IPS-20b (cell line): ENCODE measurements around the gene POU2AF3.

Source experiments
- H3K27ac ChIP-seq: one replicate; pipeline ENCODE4 v1.5.1; 2013; ENCODE audit warnings: low read length
- H3K27me3 ChIP-seq: 2 replicates; pipeline ENCODE4 v1.6.1; 2013; ENCODE audit warnings: mild to moderate bottlenecking, low read length, inconsistent platforms; ENCODE audit not compliant: insufficient read depth
- H3K36me3 ChIP-seq: 2 replicates; pipeline ENCODE4 v1.6.1; 2013; ENCODE audit warnings: low read depth, mild to moderate bottlenecking, inconsistent platforms, low read length, moderate library complexity; ENCODE audit not compliant: insufficient read depth
- H3K4me1 ChIP-seq: 2 replicates; pipeline ENCODE4 v1.6.1; 2013; ENCODE audit warnings: mild to moderate bottlenecking, control low read depth, inconsistent platforms, low read length, moderate library complexity; ENCODE audit not compliant: insufficient read depth
- H3K4me3 ChIP-seq: 2 replicates; pipeline ENCODE4 v1.5.1; 2013; ENCODE audit warnings: mild to moderate bottlenecking, low read length, inconsistent platforms
- H3K9ac ChIP-seq: 2 replicates; pipeline ENCODE4 v1.6.1; 2013; ENCODE audit warnings: low read depth, mild to moderate bottlenecking, inconsistent platforms, low read length, moderate library complexity
- H3K9me3 ChIP-seq: 2 replicates; pipeline ENCODE4 v1.6.1; 2013; ENCODE audit warnings: mild to moderate bottlenecking, low read depth, low read length, inconsistent platforms; ENCODE audit not compliant: insufficient read depth

POU2AF3 gene

GRCh38 chr11:111302298-111302697 lies 4.0 kb downstream of the POU2AF3 start:
- H3K4me1 ChIP-seq = peaks cover 14% of the 10 kb centered on the region; the same call in 1 of the 2 replicates
- H3K36me3 ChIP-seq = no peaks in the 10 kb centered on the region
- H3K27ac ChIP-seq = no peak overlapping the region
- H3K27me3 ChIP-seq = peaks cover 46% of the 10 kb centered on the region
- H3K9ac ChIP-seq = no peak overlapping the region
- no peak overlapping the region for H3K4me3 ChIP-seq
- H3K9me3 ChIP-seq = no peaks in the 10 kb centered on the region

- Histone ChIP-seq H3K36me3 (no peaks in the 10 kb centered on the region), H3K4me1 (peaks cover 8% of the 10 kb centered on the region; the same call in 1 of the 2 replicates), H3K4me3 (no peak overlapping the region)
These were observed 5.1 kb downstream of the POU2AF3 start for GRCh38 chr11:111303461-111303860.

GRCh38 chr11:111305162-111305802 lies 6.9 kb downstream of the POU2AF3 start:
- H3K27me3 ChIP-seq = peaks cover 18% of the 10 kb centered on the region
- peaks cover 6% of the 10 kb centered on the region; the same call in 1 of the 2 replicates for H3K4me1 ChIP-seq
- H3K4me3 ChIP-seq = no peak overlapping the region
- no peak overlapping the region for H3K27ac ChIP-seq
- H3K9me3 ChIP-seq = no peaks in the 10 kb centered on the region
- no peaks in the 10 kb centered on the region for H3K36me3 ChIP-seq
- H3K9ac ChIP-seq = no peak overlapping the region

More at GRCh38 chr11:111303461-111303860, 5.1 kb downstream of the POU2AF3 start:
- Histone ChIP-seq H3K27me3 (peaks cover 35% of the 10 kb centered on the region), H3K9ac (no peak overlapping the region), H3K27ac (no peak overlapping the region), H3K9me3 (no peaks in the 10 kb centered on the region)

DNA sequence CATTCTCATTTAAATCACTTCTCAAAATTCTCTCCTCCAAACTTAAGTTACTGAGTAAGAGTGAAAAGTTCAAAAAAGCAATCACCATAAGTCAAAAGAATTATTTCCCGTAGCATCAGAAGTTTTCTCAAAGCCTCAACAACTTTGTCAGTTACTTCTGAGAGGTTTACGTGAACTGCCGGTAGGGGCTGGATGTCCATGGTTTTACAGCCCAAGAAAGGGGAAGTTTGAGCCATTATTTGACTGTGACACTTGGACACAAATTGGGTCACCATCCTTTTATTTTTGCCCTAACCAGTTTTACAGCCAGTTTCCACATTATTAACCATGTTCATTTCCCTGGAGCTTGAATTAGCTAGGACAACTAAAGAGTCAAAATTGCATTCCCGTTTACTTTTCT lies 7.5 kb downstream of the POU2AF3 start:
- no peak overlapping the region for H3K27ac ChIP-seq
- no peak overlapping the region for H3K9ac ChIP-seq
- H3K4me3 ChIP-seq = no peak overlapping the region
- H3K9me3 ChIP-seq = no peaks in the 10 kb centered on the region
- peaks cover 12% of the 10 kb centered on the region for H3K27me3 ChIP-seq
- no peaks in the 10 kb centered on the region for H3K36me3 ChIP-seq
- H3K4me1 ChIP-seq = peaks cover 6% of the 10 kb centered on the region; the same call in 1 of the 2 replicates

DNA sequence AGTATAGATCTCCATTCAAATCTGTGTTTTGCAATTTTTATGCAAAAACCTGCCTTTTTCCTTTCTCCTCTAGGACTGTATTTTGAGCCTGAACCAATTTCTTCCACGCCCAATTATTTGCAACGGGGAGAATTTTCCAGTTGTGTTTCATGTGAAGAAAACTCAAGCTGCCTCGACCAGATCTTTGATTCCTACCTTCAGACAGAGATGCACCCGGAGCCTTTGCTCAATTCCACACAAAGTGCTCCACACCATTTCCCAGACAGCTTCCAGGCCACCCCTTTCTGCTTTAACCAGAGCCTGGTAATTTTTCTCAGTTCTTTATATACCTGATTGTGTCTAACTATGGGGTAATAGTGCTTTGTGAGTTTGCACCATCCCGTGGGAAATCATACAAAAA lies 8.0 kb downstream of the POU2AF3 start:
- Histone ChIP-seq H3K4me3 (no peak overlapping the region), H3K4me1 (peaks cover 6% of the 10 kb centered on the region; the same call in 1 of the 2 replicates), H3K27ac (no peak overlapping the region), H3K27me3 (peaks cover 7% of the 10 kb centered on the region), H3K9ac (no peak overlapping the region), H3K36me3 (no peaks in the 10 kb centered on the region), H3K9me3 (no peaks in the 10 kb centered on the region)

GRCh38 chr11:111307472-111308108 lies 9.2 kb downstream of the POU2AF3 start:
- Histone ChIP-seq H3K36me3 (no peaks in the 10 kb centered on the region), H3K4me3 (no peak overlapping the region), H3K9ac (no peak overlapping the region), H3K4me1 (peaks cover 5% of the 10 kb centered on the region; the same call in 1 of the 2 replicates), H3K9me3 (no peaks in the 10 kb centered on the region), H3K27ac (no peak overlapping the region), H3K27me3 (no peaks in the 10 kb centered on the region)

- no peak overlapping the region for H3K27ac ChIP-seq
- H3K36me3 ChIP-seq = no peaks in the 10 kb centered on the region
- H3K9ac ChIP-seq = no peak overlapping the region
- no peaks in the 10 kb centered on the region for H3K9me3 ChIP-seq
- H3K4me1 ChIP-seq = peaks cover under 1% of the 10 kb centered on the region; the same call in 1 of the 2 replicates
- H3K4me3 ChIP-seq = no peak overlapping the region
- no peaks in the 10 kb centered on the region for H3K27me3 ChIP-seq
These were observed 9.8 kb downstream of the POU2AF3 start for GRCh38 chr11:111308140-111308539.

DNA sequence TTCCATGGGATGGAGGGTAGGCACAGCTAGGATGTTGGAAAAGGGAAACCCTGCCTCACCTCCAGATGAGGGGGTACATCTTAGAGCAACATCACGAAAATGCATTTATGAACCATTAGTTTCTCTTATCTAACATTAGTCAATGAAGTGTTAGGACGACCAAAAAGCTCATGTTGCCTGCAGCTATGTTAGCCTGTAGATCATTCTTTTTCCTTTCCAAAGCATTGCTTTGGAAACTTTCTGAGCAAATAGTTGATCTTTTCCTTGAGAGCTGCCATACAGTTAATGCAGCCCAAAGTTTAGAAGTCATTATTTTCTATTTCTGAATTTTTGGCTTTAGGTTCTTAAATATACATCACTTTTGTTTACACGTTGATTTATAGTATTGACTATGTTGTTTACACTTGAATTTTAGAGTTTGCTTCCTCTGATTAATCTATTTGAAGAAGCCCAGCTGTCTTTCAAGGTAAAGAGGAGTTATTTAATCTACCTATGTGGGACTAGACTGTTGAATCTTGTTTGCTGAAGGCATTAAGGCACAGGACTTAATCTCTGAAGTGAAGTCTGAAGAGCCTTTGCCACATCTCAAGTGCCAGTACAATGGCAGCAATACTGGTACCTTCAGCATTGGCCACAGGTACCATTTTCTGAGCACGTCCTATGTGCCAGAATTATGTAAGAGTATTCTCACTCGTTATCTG lies 11.0 kb downstream of the POU2AF3 start:
- H3K9ac ChIP-seq = no peak overlapping the region

DNA sequence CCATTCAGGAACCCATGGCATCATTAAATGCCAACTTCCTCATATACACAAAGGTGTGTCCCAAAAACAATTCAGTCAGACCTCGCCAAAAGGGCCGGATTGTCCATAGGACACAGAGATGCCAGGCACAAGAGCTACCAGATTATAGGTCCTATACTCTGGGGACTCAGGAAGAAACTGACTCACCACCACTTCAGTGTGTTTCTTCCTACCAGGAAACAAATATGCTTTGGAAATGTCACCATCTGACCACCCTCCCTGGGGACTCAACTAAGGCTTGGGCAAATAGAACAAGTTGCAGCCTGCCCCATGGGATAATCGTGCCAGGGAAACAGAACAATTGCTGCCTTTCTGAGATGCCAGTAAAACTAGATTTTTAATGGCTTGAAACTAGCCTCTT lies 11.7 kb downstream of the POU2AF3 start:
- no peaks in the 10 kb centered on the region for H3K9me3 ChIP-seq
- H3K4me3 ChIP-seq = no peak overlapping the region
- no peaks in the 10 kb centered on the region for H3K27me3 ChIP-seq
- H3K4me1 ChIP-seq = no peaks in the 10 kb centered on the region
- no peaks in the 10 kb centered on the region for H3K36me3 ChIP-seq
- H3K27ac ChIP-seq = no peak overlapping the region
- no peak overlapping the region for H3K9ac ChIP-seq

More for the DNA sequence above, 11.0 kb downstream of the POU2AF3 start:
- H3K9me3 ChIP-seq = no peaks in the 10 kb centered on the region
- no peaks in the 10 kb centered on the region for H3K27me3 ChIP-seq
- H3K4me1 ChIP-seq = no peaks in the 10 kb centered on the region
- H3K27ac ChIP-seq = no peak overlapping the region
- no peaks in the 10 kb centered on the region for H3K36me3 ChIP-seq
- no peak overlapping the region for H3K4me3 ChIP-seq

DNA sequence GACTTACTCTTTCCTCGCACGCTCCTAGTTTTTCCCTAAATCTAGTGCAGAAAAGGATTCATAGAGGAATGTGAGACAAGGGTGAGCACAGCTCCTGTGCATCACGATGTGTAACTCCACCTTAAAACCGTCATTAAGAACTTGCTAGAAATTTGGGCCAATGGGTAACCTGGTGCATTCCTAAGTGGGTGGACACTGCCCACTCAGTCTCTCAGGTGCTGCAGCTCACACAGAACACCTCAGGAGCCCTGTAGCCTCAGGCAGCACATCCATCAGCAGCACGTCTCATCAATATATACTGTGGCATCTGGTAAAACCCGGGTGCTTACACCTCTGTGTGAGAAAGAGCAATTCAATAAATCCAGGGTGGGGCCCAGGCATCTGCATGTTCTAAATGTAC lies 12.4 kb downstream of the POU2AF3 start:
- Histone ChIP-seq H3K9me3 (no peaks in the 10 kb centered on the region), H3K4me1 (no peaks in the 10 kb centered on the region), H3K27me3 (no peaks in the 10 kb centered on the region), H3K36me3 (no peaks in the 10 kb centered on the region), H3K27ac (no peak overlapping the region), H3K4me3 (no peak overlapping the region), H3K9ac (no peak overlapping the region)

DNA sequence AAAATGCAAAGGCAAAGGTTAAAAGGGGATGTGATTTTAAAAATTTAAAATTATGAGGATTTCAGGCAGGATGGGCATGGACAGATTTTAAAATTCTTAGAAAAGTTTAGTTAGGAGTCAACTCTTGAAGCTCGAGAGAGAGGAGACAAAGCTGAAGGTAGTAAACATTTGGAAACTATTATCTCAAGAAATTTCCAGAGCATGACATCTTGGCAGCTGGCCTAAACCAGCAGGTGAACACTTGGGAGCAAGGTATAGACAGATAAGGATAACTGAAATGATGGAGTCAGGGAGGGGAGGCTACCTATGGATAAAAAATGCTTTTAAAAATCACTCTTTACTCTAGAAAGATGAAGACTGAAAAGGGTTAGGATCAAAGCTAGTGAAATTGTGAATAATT lies 13.7 kb downstream of the POU2AF3 start:
- Histone ChIP-seq H3K36me3 (no peaks in the 10 kb centered on the region), H3K27ac (no peak overlapping the region), H3K9ac (no peak overlapping the region), H3K27me3 (no peaks in the 10 kb centered on the region), H3K4me1 (no peaks in the 10 kb centered on the region), H3K9me3 (no peaks in the 10 kb centered on the region), H3K4me3 (no peak overlapping the region)

DNA sequence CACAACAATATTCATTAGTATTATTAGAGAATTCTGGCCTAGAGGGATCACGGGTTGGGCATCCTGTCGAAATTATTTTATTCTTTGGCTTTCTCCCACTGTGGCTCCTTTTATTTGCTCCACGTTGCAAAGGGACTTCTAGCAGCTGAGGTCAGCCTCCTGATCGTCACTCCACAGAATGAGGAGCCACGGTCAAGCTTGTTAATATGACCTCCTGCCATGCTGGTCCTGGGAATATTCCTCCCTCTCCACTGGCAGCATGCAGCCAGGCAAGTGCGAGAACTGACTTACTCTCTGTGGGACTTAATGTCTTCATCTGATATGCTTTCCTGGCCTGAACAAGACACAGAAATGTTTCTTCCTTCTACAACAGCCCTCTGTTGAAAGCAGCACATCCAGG lies 20.9 kb downstream of the POU2AF3 start:
- H3K4me3 ChIP-seq = no peak overlapping the region
- H3K27me3 ChIP-seq = no peaks in the 10 kb centered on the region
- no peaks in the 10 kb centered on the region for H3K36me3 ChIP-seq
- no peak overlapping the region for H3K9ac ChIP-seq
- no peaks in the 10 kb centered on the region for H3K4me1 ChIP-seq
- H3K9me3 ChIP-seq = no peaks in the 10 kb centered on the region
- no peak overlapping the region for H3K27ac ChIP-seq
